ENCODE data around the gene MFSD6.

Gene MFSD6

DNA sequence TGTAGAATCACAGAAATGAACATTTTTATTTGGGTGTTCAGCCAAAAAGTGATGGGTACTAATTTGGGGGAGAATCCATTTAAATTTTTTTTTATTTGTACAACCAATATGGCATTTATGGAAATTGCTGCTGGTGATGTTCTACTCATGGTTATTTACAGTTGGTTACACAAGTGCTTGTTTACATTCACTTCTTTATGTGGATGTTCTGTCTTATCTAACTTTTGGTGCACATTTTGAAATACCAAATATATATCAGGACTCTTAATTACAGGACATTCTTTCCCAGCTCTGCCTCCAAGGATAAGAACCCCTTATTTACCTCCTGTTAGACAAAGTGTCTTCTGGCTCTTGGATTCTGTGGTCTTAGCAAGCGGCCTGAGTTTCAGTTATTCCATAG lies 91.1 kb downstream of the MFSD6 start:
- TF ChIP-seq, protein P1, sequence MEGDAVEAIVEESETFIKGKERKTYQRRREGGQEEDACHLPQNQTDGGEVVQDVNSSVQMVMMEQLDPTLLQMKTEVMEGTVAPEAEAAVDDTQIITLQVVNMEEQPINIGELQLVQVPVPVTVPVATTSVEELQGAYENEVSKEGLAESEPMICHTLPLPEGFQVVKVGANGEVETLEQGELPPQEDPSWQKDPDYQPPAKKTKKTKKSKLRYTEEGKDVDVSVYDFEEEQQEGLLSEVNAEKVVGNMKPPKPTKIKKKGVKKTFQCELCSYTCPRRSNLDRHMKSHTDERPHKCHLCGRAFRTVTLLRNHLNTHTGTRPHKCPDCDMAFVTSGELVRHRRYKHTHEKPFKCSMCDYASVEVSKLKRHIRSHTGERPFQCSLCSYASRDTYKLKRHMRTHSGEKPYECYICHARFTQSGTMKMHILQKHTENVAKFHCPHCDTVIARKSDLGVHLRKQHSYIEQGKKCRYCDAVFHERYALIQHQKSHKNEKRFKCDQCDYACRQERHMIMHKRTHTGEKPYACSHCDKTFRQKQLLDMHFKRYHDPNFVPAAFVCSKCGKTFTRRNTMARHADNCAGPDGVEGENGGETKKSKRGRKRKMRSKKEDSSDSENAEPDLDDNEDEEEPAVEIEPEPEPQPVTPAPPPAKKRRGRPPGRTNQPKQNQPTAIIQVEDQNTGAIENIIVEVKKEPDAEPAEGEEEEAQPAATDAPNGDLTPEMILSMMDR (IDR thresholded peaks at IDR 0.05; ENCODE audit: extremely low read depth, insufficient read depth, missing control alignments), result no peak
- in situ Hi-C loops (cut with MboI; ENCODE audit: low pct_unique_long_range_greater_than_20kb, low sequenced_read_pairs, unreplicated experiment), result no loop called here

DNA sequence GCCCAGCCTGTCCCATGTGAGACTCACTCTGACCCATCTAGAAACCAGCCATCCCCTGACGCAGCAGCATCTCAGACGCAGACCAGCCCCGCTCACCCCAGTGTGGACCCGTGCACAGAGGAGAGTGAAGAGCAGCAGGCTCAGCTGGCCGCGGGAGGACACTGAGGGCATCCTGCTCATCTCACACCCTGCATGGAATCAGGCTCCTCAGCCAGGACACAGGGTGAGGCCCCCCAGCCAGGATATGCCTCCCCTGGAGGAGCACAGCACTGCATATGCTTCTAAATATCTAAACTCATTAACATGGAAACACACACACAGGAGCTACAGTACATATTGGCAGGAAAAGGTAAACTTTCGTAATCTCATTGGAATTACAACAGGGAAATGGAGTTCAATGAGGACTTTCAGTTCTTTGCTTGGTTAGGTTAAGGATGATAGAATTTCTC lies 91.9 kb downstream of the MFSD6 start:
- TF ChIP-seq, protein P1 (IDR thresholded peaks at IDR 0.05; ENCODE audit: extremely low read depth, insufficient read depth, missing control alignments), result no peak
- in situ Hi-C loops (cut with MboI; ENCODE audit: low pct_unique_long_range_greater_than_20kb, low sequenced_read_pairs, unreplicated experiment), result no loop called here
- DNase-seq (ENCODE audit: low spot score), result no peak

More for the DNA sequence above, 91.1 kb downstream of the MFSD6 start:
- DNase-seq (ENCODE audit: low spot score), result no peak

DNA sequence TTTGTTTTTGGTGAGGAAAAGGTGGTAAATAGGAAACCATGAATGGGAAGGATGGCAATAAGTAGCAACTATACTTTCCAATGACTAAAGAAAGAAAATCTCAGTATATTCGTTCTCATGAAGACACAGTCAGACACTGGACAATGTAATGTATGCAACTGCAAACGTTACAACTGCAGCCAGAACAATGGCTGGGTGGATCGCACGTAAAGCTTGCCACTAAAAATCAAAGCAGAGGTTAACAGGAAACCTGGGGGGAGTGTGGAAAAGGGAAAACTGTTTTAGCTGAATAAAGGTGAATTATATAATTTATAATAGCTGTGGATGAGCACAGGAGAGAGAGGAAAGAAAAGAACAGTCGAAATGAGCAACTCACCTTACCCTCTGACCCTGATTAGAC lies 93.1 kb downstream of the MFSD6 start:
- in situ Hi-C loops (cut with MboI; ENCODE audit: low pct_unique_long_range_greater_than_20kb, low sequenced_read_pairs, unreplicated experiment), result no loop called here
- no peak for DNase-seq (ENCODE audit: low spot score)
- TF ChIP-seq, protein P1 (IDR thresholded peaks at IDR 0.05; ENCODE audit: extremely low read depth, insufficient read depth, missing control alignments), result no peak

DNA sequence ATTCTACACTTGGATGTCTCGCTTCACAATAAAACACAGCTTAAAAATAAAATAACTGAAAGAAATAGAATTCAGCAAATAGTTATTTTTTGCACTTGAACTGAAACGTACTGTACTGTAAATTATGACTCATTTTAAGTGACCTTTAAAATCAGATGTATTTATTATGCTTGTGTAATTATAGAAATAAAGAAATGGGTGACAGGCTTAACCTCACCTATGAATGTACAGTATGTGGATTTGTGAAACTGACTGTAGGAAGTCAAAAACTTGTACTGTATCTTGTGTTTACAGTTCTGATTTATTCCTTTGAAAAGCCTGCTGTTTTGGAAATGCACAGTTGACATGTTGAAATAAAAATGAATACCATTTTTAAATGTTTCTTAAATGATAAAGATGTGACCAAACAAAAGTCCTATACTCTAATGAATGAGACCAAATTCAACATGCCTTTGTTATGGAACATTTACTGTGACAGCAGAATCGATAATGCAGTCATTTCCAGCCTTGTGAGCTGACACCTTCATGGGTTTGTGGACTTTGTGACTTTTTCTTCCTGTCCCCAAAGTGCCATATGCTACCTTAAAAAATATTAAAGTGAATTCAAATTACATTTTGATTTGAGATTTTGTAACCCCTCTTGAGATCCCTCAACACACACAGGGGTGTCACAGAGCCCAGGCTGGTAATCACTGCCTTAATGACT lies 93.7 kb downstream of the MFSD6 start:
- no peak for DNase-seq (ENCODE audit: low spot score)
- TF ChIP-seq, protein P1 (IDR thresholded peaks at IDR 0.05; ENCODE audit: extremely low read depth, insufficient read depth, missing control alignments), result no peak
- in situ Hi-C loops (cut with MboI; ENCODE audit: low pct_unique_long_range_greater_than_20kb, low sequenced_read_pairs, unreplicated experiment), result no loop called here

DNA sequence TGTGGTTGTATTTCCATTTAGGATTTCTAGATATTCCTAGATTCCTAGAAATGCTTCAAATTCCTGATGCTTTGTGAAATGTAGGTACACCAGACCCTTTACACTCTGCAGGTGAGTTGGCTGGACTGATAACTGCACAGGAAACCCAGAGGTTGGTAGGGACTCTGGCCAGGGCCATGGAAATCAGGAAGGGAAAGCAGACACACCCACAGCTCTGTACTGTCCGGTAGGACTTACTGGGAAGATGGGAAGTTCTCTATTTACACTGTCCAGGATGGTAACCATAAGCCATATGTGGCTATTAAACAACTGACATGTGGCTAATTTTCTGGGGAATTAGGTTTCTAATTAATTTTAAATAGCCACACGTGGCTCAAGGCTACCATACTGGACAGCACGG lies 94.9 kb downstream of the MFSD6 start:
- DNase-seq (ENCODE audit: low spot score), result no peak
- TF ChIP-seq, protein P1 (IDR thresholded peaks at IDR 0.05; ENCODE audit: extremely low read depth, insufficient read depth, missing control alignments), result no peak
- in situ Hi-C loops (cut with MboI; ENCODE audit: low pct_unique_long_range_greater_than_20kb, low sequenced_read_pairs, unreplicated experiment), result no loop called here

DNA sequence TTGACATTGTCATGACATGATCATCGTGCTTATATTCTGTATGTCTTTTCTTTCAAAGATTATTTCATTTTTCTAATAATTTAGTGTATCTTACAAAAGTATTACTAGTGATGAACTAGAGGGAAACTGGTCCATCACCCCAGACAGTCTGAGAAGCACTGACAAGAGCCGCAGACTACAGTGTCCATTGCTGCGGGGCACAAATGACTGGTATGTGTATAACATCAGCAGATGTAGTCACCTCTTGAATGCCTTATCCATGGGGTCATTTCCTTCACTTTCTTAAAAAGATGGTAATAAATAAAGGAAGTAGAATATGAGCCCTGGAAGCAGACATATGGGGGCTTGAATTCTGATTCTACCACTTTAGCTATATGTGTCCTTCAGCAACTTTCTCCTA lies 96.8 kb downstream of the MFSD6 start:
- DNase-seq (ENCODE audit: low spot score), result no peak
- TF ChIP-seq, protein P1 (IDR thresholded peaks at IDR 0.05; ENCODE audit: extremely low read depth, insufficient read depth, missing control alignments), result no peak
- in situ Hi-C loops (cut with MboI; ENCODE audit: low pct_unique_long_range_greater_than_20kb, low sequenced_read_pairs, unreplicated experiment), result no loop called here
